GM21529 (cell line): Measurements from ENCODE around the gene RPS6KC1.
"Not testable (repeated sequence)": the region's sequence is repeated elsewhere in the genome, so short reads cannot be mapped to it uniquely, and the experiment has no call there.

Source experiments
- ATAC-seq: cut with Tn5 transposase; IDR thresholded peaks from one replicate; pipeline ENCODE4 v1.9.1; 2021; ENCODE audit not compliant: unreplicated experiment

Gene RPS6KC1, protein sequence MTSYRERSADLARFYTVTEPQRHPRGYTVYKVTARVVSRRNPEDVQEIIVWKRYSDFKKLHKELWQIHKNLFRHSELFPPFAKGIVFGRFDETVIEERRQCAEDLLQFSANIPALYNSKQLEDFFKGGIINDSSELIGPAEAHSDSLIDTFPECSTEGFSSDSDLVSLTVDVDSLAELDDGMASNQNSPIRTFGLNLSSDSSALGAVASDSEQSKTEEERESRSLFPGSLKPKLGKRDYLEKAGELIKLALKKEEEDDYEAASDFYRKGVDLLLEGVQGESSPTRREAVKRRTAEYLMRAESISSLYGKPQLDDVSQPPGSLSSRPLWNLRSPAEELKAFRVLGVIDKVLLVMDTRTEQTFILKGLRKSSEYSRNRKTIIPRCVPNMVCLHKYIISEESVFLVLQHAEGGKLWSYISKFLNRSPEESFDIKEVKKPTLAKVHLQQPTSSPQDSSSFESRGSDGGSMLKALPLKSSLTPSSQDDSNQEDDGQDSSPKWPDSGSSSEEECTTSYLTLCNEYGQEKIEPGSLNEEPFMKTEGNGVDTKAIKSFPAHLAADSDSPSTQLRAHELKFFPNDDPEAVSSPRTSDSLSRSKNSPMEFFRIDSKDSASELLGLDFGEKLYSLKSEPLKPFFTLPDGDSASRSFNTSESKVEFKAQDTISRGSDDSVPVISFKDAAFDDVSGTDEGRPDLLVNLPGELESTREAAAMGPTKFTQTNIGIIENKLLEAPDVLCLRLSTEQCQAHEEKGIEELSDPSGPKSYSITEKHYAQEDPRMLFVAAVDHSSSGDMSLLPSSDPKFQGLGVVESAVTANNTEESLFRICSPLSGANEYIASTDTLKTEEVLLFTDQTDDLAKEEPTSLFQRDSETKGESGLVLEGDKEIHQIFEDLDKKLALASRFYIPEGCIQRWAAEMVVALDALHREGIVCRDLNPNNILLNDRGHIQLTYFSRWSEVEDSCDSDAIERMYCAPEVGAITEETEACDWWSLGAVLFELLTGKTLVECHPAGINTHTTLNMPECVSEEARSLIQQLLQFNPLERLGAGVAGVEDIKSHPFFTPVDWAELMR

DNA sequence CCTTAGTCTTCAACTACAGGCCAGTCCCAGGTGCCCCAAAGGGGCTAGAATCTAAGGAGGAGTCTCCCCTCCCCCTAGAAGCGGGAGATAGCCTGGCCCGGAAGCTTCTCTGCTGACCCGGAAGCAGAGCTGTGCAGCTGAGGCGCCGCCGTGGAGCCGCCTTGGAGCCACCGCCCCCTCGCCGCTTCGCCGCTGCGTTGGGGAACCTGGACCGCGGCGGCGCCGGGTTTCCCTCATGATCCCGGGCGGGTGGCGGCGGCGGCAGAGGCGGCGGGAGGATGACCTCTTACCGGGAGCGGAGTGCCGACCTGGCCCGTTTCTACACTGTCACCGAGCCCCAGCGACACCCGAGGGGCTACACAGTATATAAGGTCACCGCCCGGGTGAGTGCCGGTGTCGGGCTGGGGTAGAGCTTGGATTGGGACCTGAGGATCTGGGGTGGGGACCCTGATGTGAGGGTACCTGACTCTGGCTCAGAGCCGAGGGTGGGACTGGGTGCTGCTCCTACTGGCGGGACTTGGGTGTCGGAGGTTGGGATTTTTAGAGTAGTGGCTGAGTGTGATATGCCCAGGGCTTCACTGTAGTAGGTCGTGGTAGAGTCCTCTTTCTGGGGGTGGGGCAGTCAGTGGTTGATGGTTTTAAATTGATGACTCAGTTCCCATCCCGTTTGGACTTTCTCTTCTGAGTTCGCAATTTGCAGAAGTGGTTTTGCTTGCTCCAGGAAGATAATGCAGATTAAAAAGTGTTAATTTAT is at the start of gene RPS6KC1:
Gene RPS6KC1 (plus strand): TSS at position 115 of the 754 bp plus-strand sequence. CDS start 164 bp downstream, at position 279.
- peak; percentile 98 for ATAC-seq

DNA sequence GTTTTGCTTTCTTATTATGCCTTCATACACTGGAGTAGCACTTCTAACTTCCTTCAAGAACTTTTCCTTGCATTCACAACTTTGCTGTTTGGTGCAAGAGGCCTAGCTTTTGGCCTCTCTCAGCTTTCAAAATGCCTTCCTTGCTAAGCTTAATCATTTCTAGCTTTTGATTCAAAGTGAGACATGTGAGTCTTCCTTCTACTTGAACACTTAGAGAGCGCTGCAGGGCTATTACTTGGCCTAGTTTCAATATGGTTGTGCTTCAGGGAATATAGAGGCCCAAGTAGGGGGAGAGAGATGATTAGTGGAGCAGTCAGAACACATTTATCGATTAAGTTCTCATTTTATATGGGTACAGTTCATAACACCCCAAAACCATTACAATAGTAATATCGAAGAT is 47.8 kb upstream of the RPS6KC1 start:
- ATAC-seq = peak; percentile 83

DNA sequence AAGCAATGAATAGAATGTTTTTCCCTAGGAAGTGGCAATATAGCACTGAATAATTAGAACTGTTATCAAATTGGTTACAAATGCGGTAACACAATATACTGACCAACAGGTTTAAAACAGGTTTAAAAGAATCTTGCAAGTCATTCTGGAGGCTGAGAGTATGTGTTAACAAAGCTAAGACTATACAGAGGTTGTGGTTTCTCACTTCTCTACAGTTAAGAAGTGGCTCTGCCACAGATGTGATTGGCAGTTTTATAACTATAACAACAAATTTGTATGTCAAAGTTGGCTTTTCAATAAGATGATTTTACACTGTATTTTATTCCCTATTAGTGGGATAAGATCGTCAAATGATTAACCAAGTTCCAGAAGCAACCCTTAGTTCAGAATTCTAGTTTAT is 42.5 kb upstream of the RPS6KC1 start:
- peak; percentile 77 for ATAC-seq

DNA sequence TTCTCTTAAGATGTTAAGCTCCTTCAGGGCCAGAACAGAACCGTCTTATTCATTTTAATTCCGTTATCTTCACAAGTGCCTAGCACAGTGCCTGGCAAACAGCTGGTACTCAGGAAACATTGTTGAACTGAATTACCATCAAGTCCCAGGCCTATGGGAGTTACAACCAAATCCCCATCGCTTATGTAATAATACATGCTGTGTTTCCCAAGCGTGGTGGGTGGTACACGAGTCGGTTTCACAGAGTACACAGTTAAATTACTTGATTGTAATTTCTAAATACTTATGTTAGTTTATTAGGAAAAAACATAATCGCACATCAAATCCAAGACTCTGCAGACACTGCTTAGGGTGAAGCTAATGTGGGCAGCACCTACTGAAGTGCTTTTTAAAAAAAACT is 36.4 kb upstream of the RPS6KC1 start:
- no peak for ATAC-seq

DNA sequence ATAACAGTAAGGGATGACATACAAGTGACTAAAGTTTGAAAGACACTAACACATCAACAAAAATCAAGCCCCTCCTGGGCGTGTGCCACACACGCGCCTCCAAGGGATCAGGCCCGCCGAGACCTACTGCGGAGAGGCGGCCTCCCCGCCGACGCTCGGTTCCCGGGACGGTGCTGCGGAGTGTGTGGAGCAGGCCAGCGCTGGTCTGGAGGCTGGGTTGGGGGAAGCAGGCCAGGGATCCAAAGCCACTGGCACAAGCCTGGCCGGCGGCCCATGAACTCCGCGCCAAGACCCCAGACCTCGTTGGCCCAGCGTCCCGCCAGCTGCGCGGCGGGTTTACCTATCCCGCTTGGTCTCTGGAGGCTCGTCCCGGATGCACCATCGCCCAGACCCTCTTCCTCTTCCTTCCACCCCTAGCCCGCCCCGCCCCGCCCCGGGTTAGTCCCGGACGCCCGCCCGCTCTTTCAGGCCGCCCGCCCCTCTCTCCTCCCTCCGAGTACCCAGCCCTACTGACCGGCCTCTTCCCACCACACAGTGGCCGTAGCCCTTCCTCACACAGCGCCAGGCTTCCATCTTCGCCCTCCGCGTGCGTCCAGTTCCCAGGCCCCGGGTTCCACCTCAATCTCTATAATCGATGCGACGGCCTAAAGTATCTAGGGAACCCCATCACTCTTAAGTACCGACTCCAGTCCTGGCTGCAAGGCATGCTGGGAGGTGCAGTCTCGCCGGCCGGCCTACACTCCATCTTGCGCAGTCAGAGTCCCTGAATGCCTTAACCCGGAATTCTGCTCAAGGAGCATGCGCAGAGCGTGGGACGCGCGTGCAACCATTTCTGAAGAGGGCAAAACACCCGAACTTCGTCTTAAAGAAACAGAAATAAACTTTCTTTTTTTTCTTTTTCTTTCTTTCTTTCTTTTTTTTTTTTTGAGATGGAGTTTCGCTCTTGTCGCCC is 35.7 kb upstream of the RPS6KC1 start, which contains the start of gene ANGEL2:
Gene ANGEL2 (minus strand): TSS at position 769 of the 952 bp plus-strand sequence. CDS start 196 bp downstream, at position 573.
- peak; percentile 94 for ATAC-seq

DNA sequence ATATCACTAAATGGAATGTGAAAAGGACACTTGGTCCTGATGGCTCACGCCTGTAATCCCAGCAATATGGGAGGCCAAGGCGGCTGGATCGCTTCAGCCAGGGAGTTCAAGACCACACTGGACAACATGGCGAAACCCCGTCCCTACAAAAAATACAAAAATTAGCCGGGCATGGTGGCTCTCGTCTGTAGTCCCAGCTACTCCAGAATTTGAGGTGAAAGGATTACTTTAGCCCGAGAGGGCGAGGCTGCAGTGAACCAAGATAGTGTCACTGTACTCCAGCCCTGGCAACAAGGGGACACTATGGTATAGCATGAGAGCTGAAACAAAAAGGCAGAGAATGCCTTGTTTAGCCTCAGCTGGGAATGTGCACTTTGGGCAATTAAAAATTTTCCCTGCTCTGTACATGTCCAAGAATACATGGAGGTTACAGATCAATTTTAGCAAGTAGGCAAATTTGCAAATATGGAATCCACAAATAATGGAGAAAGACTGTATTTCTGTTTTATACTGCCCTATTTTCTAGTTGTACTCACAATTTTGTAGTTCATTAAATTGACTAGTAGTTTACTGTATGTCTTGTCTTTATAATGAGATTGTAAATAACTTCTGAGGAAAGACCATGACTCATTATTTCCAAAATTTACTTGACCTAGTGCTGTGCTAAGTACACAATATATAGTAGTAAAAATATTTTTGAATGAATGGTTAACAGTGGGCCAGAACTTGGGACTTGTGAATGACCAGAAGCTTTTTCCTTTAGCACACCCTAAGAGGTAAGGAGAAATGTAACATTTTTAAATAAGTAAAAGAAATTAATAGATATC is 33.4 kb upstream of the RPS6KC1 start:
- ATAC-seq = no peak

DNA sequence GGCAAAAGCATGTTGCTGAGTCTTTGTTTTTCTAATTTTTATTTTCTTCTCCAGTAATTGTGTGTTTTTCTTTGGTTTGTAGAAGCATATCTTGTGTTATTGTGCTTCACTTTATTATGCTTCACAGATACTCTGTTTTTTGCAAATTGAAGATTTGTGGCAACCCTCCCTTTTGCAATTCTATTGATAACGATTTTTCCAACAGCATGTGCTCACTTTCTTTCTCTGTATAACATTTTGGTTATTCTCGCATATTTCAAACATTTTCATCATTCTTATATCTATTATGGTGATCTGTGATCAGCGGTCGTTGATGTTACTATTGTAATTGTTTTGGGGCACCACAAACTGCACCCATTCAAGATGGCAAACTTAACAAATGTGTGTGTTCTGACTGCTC is 31.6 kb upstream of the RPS6KC1 start:
- no peak for ATAC-seq

DNA sequence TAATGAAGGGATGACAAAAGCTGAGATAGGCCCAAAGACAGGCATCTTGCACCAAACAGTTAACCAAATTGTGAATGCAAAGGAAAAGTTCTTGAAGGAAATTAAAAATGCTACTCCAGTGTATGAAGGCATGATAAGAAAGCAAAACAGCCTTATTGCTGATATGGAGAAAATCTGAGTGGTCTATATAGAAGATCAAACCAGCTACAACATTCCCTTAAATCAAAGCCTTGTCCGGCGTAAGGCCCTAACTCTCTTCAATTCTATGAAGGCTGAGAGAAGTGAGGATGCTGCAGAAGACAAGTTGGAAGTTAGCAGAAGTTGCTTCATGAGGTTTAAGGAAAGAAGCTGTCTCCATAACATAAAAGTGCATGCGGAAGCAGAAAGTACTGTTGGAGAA is 31.0 kb upstream of the RPS6KC1 start:
- no peak for ATAC-seq

DNA sequence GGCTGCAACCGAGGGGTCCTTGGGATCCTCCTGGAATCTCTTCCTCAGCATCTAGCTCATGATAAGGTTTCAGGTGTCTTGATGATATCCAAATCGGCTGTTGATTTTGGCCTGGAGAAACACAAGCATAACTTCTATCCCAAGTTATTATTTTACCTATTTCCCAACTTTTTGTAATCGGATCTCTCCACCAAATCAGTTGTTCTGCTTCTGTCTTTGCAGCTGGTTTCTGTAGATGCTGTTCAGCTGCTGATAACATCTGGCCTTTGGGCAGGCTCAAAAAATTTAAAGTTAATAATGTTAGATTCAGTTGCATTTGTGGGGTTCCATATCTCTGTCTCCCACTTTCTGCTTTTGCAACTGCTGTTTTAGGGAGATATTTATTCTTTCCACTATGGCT is 24.0 kb upstream of the RPS6KC1 start:
- not testable (repeated sequence) for ATAC-seq

DNA sequence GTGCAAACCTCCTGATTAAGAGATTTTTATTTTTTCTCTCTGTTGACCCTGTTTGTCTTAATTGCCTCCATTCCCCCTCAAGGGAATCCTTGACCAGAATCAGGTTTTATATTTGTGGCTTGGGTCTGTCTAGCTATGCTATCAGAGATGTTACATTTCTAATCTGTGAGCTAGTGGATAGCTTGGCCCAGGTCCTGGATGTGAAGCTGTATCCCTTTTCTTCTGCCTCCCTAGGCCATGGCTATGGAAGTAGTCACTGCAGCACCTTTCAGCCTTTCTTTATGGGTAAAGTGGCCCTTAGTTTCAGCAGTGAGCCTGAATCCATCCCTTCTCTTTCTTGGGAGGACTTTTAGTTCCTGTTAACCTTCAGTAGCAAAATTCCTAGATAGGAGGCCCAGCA is 18.4 kb upstream of the RPS6KC1 start:
- no peak for ATAC-seq

DNA sequence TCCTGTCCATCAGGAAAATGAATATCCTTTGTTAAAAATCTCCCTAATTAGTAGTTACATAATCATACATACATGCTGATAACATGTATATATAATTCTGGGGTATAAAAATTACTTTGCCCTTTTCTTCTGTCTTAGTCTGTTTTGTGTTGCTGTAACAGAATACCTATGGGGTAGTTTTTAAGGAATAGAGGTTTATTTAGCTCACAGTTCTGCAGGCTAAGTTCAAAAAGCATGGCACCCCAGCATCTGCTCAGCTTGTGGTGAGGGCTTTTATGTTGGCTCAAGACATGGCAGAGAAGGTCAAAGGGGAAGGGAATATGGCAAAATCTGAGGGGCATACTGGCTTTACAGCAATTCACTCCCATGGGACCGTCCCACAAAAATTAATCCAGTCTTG is 16.3 kb upstream of the RPS6KC1 start:
- ATAC-seq = no peak

DNA sequence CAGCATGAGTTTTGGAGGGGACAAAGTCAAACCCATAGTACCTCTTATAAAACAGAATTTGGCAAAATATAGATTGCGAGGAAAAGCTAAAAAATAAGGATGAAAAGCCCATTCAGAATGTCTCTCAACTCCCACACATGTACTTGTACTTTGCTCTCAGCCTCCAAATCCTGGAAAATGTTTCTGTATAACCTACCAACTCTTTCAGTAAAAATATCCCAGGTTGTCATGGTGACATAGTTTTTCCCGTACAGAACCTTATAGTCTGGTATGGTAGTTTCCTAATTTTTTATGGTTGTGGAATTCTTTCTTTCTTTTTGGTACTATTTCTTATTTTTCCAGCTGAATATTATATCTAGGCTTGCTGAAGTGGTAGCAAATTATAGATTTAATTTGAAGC is 15.5 kb upstream of the RPS6KC1 start:
- no peak for ATAC-seq

DNA sequence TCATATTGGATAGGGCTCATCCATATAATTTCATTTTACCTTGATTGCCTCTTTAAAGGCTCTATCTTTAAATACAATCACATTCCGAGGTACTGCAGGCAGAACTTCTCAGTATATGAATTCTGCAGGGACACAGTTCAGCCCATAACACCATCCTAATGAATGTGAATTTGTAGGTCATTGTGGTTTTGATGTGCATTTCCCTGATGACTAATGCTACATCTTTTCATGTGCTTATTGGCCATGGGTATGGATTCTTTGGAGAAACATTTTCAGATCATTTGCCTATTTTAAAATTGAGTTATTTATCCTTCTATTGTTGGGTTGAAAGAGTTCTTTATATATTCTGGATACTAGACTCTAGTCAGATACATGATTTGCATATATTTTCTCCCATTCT is 9.6 kb upstream of the RPS6KC1 start:
- no peak for ATAC-seq

DNA sequence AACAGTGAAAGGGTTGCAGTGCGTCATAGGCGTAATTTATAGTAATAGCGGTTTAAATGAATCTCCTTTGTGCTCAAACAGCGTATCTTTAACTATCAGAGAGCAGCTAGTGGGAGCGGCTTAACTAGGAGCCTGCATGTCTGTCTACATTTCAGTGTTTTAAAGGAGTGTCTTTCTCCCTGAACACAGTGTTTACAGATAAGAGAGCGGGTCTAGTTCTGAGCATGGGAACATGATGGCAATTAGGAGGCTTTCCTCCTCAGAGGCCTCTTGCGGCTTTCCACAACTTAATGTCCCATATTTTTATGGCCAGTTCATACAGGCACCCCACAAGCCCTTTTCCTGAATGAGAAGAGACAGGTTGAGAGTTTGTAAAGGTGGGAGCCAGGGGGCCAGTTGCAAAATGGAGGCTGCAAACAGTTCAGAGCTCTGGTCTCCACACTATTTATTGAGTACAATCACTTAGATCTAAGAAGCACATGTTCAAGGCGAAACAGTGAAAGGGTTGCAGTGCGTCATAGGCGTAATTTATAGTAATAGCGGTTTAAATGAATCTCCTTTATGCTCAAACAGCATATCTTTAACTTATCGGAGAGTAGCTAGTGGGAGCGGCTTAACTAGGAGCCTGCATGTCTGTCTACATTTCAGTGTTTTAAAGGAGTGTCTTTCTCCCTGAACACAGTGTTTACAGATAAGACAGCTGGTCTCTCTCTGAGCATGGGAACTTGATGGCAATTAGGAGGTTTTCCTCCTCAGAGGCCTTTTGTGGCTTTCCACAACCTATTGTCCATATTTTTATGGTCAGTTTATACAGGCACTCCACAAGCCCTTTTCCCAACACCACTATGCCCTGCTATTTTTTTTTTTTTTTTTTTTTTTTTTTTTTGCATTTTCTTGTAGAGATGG is 5.5 kb upstream of the RPS6KC1 start:
- ATAC-seq = not testable (repeated sequence)

DNA sequence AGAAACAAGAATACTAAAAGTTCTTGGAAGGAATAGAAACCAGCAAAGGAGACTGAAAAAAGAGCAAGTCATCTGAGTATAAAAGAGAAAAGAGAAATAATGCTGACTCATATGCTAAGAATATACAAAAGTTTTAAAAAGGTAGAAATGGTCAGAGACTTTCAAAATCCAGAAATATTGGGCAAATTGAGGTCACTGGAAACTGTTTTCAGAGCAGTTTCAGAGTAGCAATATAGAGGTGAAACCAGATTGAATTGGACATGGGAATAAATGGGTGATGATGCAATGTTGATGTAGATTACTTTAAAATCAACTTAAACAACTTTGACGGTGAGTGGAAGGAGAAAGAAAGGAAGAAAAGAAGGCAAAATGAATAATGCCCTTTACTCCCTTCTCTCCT is 1.8 kb upstream of the RPS6KC1 start:
- ATAC-seq = no peak

DNA sequence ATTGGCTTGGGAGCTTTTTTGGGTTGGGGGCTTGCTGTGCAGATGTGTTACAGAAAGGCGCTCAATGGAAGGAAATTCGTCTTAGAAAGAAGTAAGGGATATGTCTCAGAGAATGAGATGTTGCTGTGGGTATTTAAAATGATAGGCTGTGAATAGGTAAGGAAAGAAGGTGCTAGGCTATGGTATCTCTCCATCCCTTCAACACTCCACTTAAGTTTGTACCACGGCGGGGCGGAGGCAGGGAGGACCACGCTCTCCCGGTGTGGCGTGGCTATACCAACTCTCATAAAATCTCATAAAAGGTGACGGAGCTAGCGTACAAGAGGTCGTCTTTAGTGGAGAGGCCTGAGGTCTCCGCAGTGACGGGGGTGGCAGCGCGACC is 305 bp upstream of the RPS6KC1 start:
- ATAC-seq = peak; percentile 14

DNA sequence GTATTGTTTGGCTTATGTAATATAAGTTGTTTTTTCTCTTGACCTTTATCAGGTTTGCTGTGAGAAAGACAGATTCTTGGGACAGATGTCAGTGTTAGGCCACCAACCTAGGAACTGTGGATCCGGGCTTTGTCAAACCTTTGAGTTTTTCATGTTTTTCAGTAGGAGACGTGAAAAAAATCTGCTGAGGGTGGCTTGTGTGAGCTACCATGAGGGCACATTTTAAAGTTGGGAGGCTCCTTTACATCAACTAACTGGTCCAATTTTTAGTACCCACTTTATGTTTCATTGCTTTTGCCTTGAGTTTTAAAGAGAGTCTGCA is 801 bp downstream of the RPS6KC1 start:
- no peak for ATAC-seq

DNA sequence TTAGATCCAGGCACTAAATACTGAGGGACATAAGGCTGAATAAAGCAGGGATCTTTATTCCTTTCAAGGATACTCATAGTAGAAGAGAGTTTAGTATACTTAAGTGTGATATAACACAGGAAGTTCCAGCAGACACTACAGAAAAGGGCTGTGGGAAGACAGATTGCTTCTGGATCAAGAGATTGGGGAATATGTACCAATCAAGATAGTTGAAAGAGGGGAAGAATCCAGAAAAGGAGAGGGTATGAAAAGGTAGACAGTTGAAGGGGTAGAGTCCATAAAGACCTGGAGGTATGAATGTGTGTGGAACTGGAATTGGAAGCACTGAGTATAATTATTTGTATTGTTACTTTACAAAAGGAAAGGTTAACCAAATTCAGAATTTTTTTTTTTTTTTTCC is 2.4 kb downstream of the RPS6KC1 start:
- ATAC-seq = no peak
